OCI-LY7 (cell line): ENCODE results near the gene EPHX1.

Source experiments
- EZH2phosphoT487 ChIP-seq: fragments of 200-600 bp; sonication (generic); IDR thresholded peaks from 2 replicates; pipeline ENCODE4 v1.6.1; 2018; ENCODE audit warnings: low read depth, borderline replicate concordance, mild to moderate bottlenecking, mixed run types, antibody characterized with exemption, low read length, moderate library complexity, mixed read lengths
- TF ChIP-seq, protein P1 (sequence below): fragments of 200-600 bp; sonication (generic); conservative IDR thresholded peaks from 2 replicates; pipeline ENCODE4 v1.5.1; 2014; ENCODE audit warnings: mild to moderate bottlenecking, antibody characterized with exemption, low read length, moderate library complexity, mixed read lengths

DNA sequence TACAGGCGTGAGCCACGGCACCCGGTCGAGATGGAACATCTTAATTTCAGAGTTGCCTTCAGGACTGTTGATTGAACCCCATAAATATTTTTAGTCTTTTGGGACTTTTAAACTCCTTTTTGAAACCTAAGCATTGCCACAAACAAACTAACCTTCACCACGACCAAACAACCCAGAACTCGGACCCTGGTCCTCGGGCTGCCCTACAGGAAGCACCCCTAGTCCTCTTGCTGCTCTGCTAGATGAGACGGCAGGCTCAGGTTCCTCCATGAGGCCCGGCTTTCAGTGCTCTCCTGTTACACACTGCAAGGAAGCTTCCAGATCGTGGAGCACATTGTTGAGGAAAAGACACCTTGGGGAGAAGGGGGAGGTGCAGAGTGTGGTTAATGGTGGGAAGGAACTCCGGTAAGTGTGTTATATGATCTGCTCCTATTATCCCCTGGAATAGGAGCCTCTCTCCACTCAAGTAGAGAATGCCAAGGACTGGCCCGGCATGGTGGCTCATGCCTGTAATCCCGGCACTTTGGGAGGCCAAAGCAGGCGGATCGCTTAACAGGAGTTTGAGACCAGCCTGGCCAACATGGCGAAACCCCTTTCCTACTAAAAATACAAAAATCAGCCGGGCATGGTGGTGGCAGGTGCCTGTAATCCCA, 5.7 kb downstream of the EPHX1 start:
- TF ChIP-seq, protein P1, sequence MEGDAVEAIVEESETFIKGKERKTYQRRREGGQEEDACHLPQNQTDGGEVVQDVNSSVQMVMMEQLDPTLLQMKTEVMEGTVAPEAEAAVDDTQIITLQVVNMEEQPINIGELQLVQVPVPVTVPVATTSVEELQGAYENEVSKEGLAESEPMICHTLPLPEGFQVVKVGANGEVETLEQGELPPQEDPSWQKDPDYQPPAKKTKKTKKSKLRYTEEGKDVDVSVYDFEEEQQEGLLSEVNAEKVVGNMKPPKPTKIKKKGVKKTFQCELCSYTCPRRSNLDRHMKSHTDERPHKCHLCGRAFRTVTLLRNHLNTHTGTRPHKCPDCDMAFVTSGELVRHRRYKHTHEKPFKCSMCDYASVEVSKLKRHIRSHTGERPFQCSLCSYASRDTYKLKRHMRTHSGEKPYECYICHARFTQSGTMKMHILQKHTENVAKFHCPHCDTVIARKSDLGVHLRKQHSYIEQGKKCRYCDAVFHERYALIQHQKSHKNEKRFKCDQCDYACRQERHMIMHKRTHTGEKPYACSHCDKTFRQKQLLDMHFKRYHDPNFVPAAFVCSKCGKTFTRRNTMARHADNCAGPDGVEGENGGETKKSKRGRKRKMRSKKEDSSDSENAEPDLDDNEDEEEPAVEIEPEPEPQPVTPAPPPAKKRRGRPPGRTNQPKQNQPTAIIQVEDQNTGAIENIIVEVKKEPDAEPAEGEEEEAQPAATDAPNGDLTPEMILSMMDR: no peak
- no peak for TF ChIP-seq EZH2phosphoT487
